Activated T-cell treated with anti-CD3 and anti-CD28 coated beads, Interleukin-2, amount 50 U/mL, for 72 hours (primary cell): ENCODE results near the gene AZU1. TPM values are rescaled to one million over a fixed set of nuclear protein-coding genes. Genes with fewer than 3 reads are reported as not detected.
A peak's percentile ranks its signal among the peaks of the same experiment; 100 is the strongest.
"Not testable (repeated sequence)": the region's sequence is repeated elsewhere in the genome, so short reads cannot be mapped to it uniquely, and the experiment has no call there.

Experiments
- ATAC-seq, 2 donors: fragments of 150-1000 bp; cut with Tn5 transposase; replicated peaks in 1 of 2; 2 replicates each; pipeline ENCODE4 v1.10.0; 2021; ENCODE audit warnings: moderate library complexity in 2 of 2, mild to moderate bottlenecking in 1 of 2
- DNase-seq, 2 donors: peaks; one replicate each; pipeline ENCODE4 v3.0.0; 2021 to 2022; ENCODE audit warnings: mixed read lengths in 1 of 2
- H3K27ac Mint-ChIP-seq: one replicate; pipeline ENCODE4 v1.8.0; 2022; ENCODE audit warnings: mild to moderate bottlenecking, moderate library complexity, mixed read lengths
- H3K27me3 Mint-ChIP-seq: one replicate; pipeline ENCODE4 v1.8.0; 2022; ENCODE audit warnings: low read depth, mixed read lengths
- H3K36me3 Mint-ChIP-seq, 2 donors: one replicate each; pipeline ENCODE4 v1.8.0; 2022; ENCODE audit warnings: mixed read lengths in 2 of 2, mild to moderate bottlenecking in 1 of 2; ENCODE audit not compliant: insufficient read depth in 2 of 2
- H3K4me1 Mint-ChIP-seq: one replicate; pipeline ENCODE4 v1.8.0; 2022; ENCODE audit warnings: low read depth, mixed read lengths
- H3K4me3 Mint-ChIP-seq, 2 donors: one replicate each; pipeline ENCODE4 v1.8.0; 2022; ENCODE audit warnings: mild to moderate bottlenecking in 2 of 2, mixed read lengths in 2 of 2, moderate library complexity in 2 of 2
- H3K9me3 Mint-ChIP-seq, 2 donors: one replicate each; pipeline ENCODE4 v1.8.0; 2022; ENCODE audit warnings: mixed read lengths in 2 of 2
- total RNA-seq, 2 donors: library from RNA; stranded (reverse); gene quantifications; one replicate each; pipeline ENCODE4 v1.2.3, GENCODE V29; 2022

The AZU1 gene
- total RNA-seq, 2 donors from 2014 or later, result not detected

- H3K4me1 Mint-ChIP-seq, DNase-seq, ATAC-seq, H3K36me3 Mint-ChIP-seq, H3K9me3 Mint-ChIP-seq, H3K4me3 Mint-ChIP-seq: not testable (repeated sequence)
- Mint-ChIP-seq H3K27me3 (peaks cover 16% of the 10 kb centered on the region), H3K27ac (peak overlapping the region; percentile 60)
Observed at GRCh38 chr19:820212-820611, 7.4 kb upstream of the AZU1 start.

GRCh38 chr19:821231-821824 is 6.3 kb upstream of the AZU1 start:
- Mint-ChIP-seq H3K27ac (no peak overlapping the region), H3K27me3 (peaks cover 16% of the 10 kb centered on the region), H3K9me3 (peaks cover 4 to 5% of the 10 kb centered on the region in 2 donors), H3K4me3 (no peak overlapping the region), H3K4me1 (no peaks in the 10 kb centered on the region), H3K36me3 (peaks cover 2 to 4% of the 10 kb centered on the region in 2 donors)
- DNase-seq (no peak), ATAC-seq (no peak)

- no peaks in the 10 kb centered on the region for H3K4me1 Mint-ChIP-seq
- no peak within 1 kb of the TSS for H3K4me3 Mint-ChIP-seq
- H3K9me3 Mint-ChIP-seq, result peaks cover 0 to under 1% of the 10 kb centered on the region in 2 donors
- H3K36me3 Mint-ChIP-seq, result no peaks in the 10 kb centered on the region
- ATAC-seq (no peak), DNase-seq (no peak)
- peaks cover 16% of the 10 kb centered on the region for H3K27me3 Mint-ChIP-seq
- no peak within 1 kb of the TSS for H3K27ac Mint-ChIP-seq
Observed at GRCh38 chr19:821825-822503, 5.7 kb upstream of the AZU1 start, which contains the start of gene PLPPR3. PLPPR3 (minus strand) TSS chr19:821955; CDS start chr19:821559, 396 bp downstream.

GRCh38 chr19:823565-824121 is 4.0 kb upstream of the AZU1 start:
- ATAC-seq (no peak), DNase-seq (no peak)
- Mint-ChIP-seq H3K9me3 (no peaks in the 10 kb centered on the region), H3K27me3 (peaks cover 16% of the 10 kb centered on the region), H3K27ac (no peak overlapping the region), H3K36me3 (no peaks in the 10 kb centered on the region), H3K4me1 (no peaks in the 10 kb centered on the region), H3K4me3 (no peak overlapping the region)

GRCh38 chr19:824885-825284 is 2.8 kb upstream of the AZU1 start:
- ATAC-seq, result peak in 1 of 2 donors; percentile 16
- no peaks in the 10 kb centered on the region for H3K9me3 Mint-ChIP-seq

GRCh38 chr19:825897-826644 is 1.6 kb upstream of the AZU1 start:
- no peak overlapping the region for H3K4me3 Mint-ChIP-seq
- no peak overlapping the region for H3K27ac Mint-ChIP-seq
- DNase-seq (no peak), ATAC-seq (no peak)
- peaks cover 16% of the 10 kb centered on the region for H3K27me3 Mint-ChIP-seq
- no peaks in the 10 kb centered on the region for H3K36me3 Mint-ChIP-seq
- H3K4me1 Mint-ChIP-seq, result no peaks in the 10 kb centered on the region
- H3K9me3 Mint-ChIP-seq, result no peaks in the 10 kb centered on the region

More at GRCh38 chr19:824885-825284, 2.8 kb upstream of the AZU1 start:
- Mint-ChIP-seq H3K4me1 (no peaks in the 10 kb centered on the region), H3K27me3 (peaks cover 16% of the 10 kb centered on the region), H3K36me3 (no peaks in the 10 kb centered on the region), H3K4me3 (no peak overlapping the region), H3K27ac (no peak overlapping the region)
- DNase-seq, result no peak

GRCh38 chr19:827314-827709 is 325 bp upstream of the AZU1 start:
- peaks cover 16% of the 10 kb centered on the region for H3K27me3 Mint-ChIP-seq
- no peaks in the 10 kb centered on the region for H3K9me3 Mint-ChIP-seq
- no peak overlapping the region for H3K27ac Mint-ChIP-seq
- ATAC-seq (no peak), DNase-seq (no peak)
- no peaks in the 10 kb centered on the region for H3K4me1 Mint-ChIP-seq
- H3K4me3 Mint-ChIP-seq, result no peak overlapping the region
- H3K36me3 Mint-ChIP-seq, result no peaks in the 10 kb centered on the region

GRCh38 chr19:829129-829758 is 1.6 kb downstream of the AZU1 start:
- H3K9me3 Mint-ChIP-seq, result no peaks in the 10 kb centered on the region
- no peaks in the 10 kb centered on the region for H3K36me3 Mint-ChIP-seq
- H3K27me3 Mint-ChIP-seq, result no peaks in the 10 kb centered on the region

GRCh38 chr19:831407-832369 is 4.1 kb downstream of the AZU1 start:
- Mint-ChIP-seq H3K27me3 (peaks cover 10% of the 10 kb centered on the region), H3K4me3 (no peak overlapping the region)

More at GRCh38 chr19:829129-829758, 1.6 kb downstream of the AZU1 start:
- Mint-ChIP-seq H3K4me3 (no peak overlapping the region), H3K4me1 (no peaks in the 10 kb centered on the region), H3K27ac (no peak overlapping the region)
- ATAC-seq (no peak), DNase-seq (no peak)

GRCh38 chr19:834216-834615 is 6.6 kb downstream of the AZU1 start:
- Mint-ChIP-seq H3K4me3 (no peak overlapping the region), H3K4me1 (no peaks in the 10 kb centered on the region), H3K9me3 (no peaks in the 10 kb centered on the region), H3K27ac (no peak overlapping the region), H3K36me3 (no peaks in the 10 kb centered on the region), H3K27me3 (peaks cover 18% of the 10 kb centered on the region)
- DNase-seq, result no peak
- ATAC-seq, result no peak

More at GRCh38 chr19:831407-832369, 4.1 kb downstream of the AZU1 start:
- Mint-ChIP-seq H3K36me3 (no peaks in the 10 kb centered on the region), H3K4me1 (no peaks in the 10 kb centered on the region), H3K9me3 (no peaks in the 10 kb centered on the region), H3K27ac (no peak overlapping the region)
- ATAC-seq (no peak), DNase-seq (no peak)

- Mint-ChIP-seq H3K4me1 (no peaks in the 10 kb centered on the region), H3K27me3 (peaks cover 18% of the 10 kb centered on the region), H3K27ac (no peak overlapping the region), H3K36me3 (no peaks in the 10 kb centered on the region), H3K4me3 (no peak overlapping the region), H3K9me3 (no peaks in the 10 kb centered on the region)
- DNase-seq, result no peak
- no peak for ATAC-seq
Observed at GRCh38 chr19:835210-835810, 7.7 kb downstream of the AZU1 start.
